Keratinocyte (primary cell): ENCODE results near the gene CFAP58. TPM values are rescaled to one million over a fixed set of nuclear protein-coding genes. Genes with fewer than 3 reads are reported as not detected.

ENCODE experiments used
- DNase-seq: peaks from one replicate; pipeline ENCODE4 v3.0.0-alpha.2; 2011; ENCODE audit warnings: low read depth, missing footprints, low spot score
- FAIRE-seq: peaks from 2 replicates; lab custom pipeline; 2011; peaks lifted over from hg19 to GRCh38; lab: Jason Lieb, UNC
- H2AFZ ChIP-seq: 2 replicates; pipeline ENCODE4 v1.6.0; 2012; ENCODE audit warnings: low read length, control low read depth, inconsistent platforms; ENCODE audit not compliant: control insufficient read depth
- H3K27ac ChIP-seq: 2 replicates; pipeline ENCODE4 v1.5.1; 2011; ENCODE audit warnings: low read length; ENCODE audit not compliant: control insufficient read depth, insufficient read depth
- H3K27me3 ChIP-seq: 3 replicates; pipeline ENCODE4 v1.6.0; 2011; ENCODE audit warnings: low read length; ENCODE audit not compliant: control insufficient read depth, insufficient read depth; ENCODE audit errors: extremely low read depth
- H3K36me3 ChIP-seq, 2 experiments: 2 replicates in 1 of 2; 3 replicates in 1 of 2; pipeline ENCODE4 v1.5.1; 2011; ENCODE audit warnings: low read length in 2 of 2, mild to moderate bottlenecking in 1 of 2; ENCODE audit not compliant: control insufficient read depth in 2 of 2, insufficient read depth in 2 of 2; ENCODE audit errors: extremely low read depth in 1 of 2
- H3K4me1 ChIP-seq: 3 replicates; pipeline ENCODE4 v1.5.1; 2011; ENCODE audit warnings: low read length; ENCODE audit not compliant: control insufficient read depth, insufficient read depth; ENCODE audit errors: extremely low read depth
- H3K4me2 ChIP-seq: 3 replicates; pipeline ENCODE4 v1.6.0; 2011; ENCODE audit warnings: low read depth, low read length; ENCODE audit not compliant: control insufficient read depth, insufficient read depth; ENCODE audit errors: extremely low read depth
- H3K4me3 ChIP-seq, 3 experiments: fragments of 200-600 bp in 1 of 3; sonication (generic) in 1 of 3; 2 replicates in 2 of 3; 3 replicates in 1 of 3; pipeline ENCODE4 v1.5.1; 2011 to 2016; ENCODE audit warnings: low read length in 3 of 3, mild to moderate bottlenecking in 3 of 3, control low read depth in 2 of 3, inconsistent platforms in 1 of 3, low read depth in 1 of 3, mixed read lengths in 1 of 3, mixed run types in 1 of 3, moderate library complexity in 1 of 3; ENCODE audit not compliant: control insufficient read depth in 2 of 3, insufficient read depth in 2 of 3; ENCODE audit errors: extremely low read depth in 1 of 3
- H3K79me2 ChIP-seq: 2 replicates; pipeline ENCODE4 v1.6.0; 2012; ENCODE audit warnings: low read length; ENCODE audit not compliant: control insufficient read depth, insufficient read depth
- H3K9ac ChIP-seq: 3 replicates; pipeline ENCODE4 v1.6.0; 2011; ENCODE audit warnings: low read length; ENCODE audit not compliant: control insufficient read depth, insufficient read depth; ENCODE audit errors: extremely low read depth
- H3K9me1 ChIP-seq: 3 replicates; pipeline ENCODE4 v1.6.0; 2011; ENCODE audit warnings: low read length; ENCODE audit not compliant: control insufficient read depth, insufficient read depth; ENCODE audit errors: extremely low read depth
- H3K9me3 ChIP-seq: 2 replicates; pipeline ENCODE4 v1.5.1; 2012; ENCODE audit warnings: low read depth, low read length; ENCODE audit not compliant: control insufficient read depth
- H4K20me1 ChIP-seq: 3 replicates; pipeline ENCODE4 v1.6.0; 2011; ENCODE audit warnings: low read length; ENCODE audit not compliant: control insufficient read depth, insufficient read depth; ENCODE audit errors: extremely low read depth
- EZH2 ChIP-seq: IDR thresholded peaks from one replicate; pipeline ENCODE4 v1.6.1; 2012; ENCODE audit warnings: inconsistent platforms, mild to moderate bottlenecking, low read length, moderate library complexity
- dilution Hi-C: fragments of 300-500 bp; cut with MboI; formaldehyde crosslinking; loops from one replicate; pipeline ENCODE4 v1.7.0; 2020; ENCODE audit warnings: low sequenced_read_pairs; ENCODE audit not compliant: extremely low pct_ligation_motif_present
- polyA plus RNA-seq, 5 experiments: library from polyadenylated mRNA; depleted of rRNA in 3 of 5; stranded (reverse) in 3 of 5; stranded (forward) in 1 of 5; unstranded in 1 of 5; fragments of >200 nt; gene quantifications; 1 replicate in 1 of 5; 2 replicates in 3 of 5; 3 replicates in 1 of 5; pipeline versions ENCODE4 v1.2.1 to v1.2.3, GENCODE V29; 2011 to 2012; ENCODE audit warnings: missing spikeins in 2 of 5, low read depth in 1 of 5, low replicate concordance in 1 of 5
- TF ChIP-seq, protein P1 (sequence below), 3 experiments: IDR thresholded peaks in 1 of 3; conservative IDR thresholded peaks in 1 of 3; optimal IDR thresholded peaks in 1 of 3; 2 replicates in 2 of 3; 3 replicates in 1 of 3; pipeline versions ENCODE3 to v1.5.1; 2011; ENCODE audit warnings: low read length in 3 of 3, mild to moderate bottlenecking in 3 of 3, moderate library complexity in 2 of 3, control low read depth in 1 of 3, inconsistent platforms in 1 of 3; ENCODE audit not compliant: insufficient read depth in 2 of 3; ENCODE audit errors: extremely low read depth in 1 of 3

The CFAP58 gene
- polyA plus RNA-seq, 1 donor (not counting 4 experiments of a cell fraction or from before 2014, with no cell fraction given): 2.3 TPM

DNA sequence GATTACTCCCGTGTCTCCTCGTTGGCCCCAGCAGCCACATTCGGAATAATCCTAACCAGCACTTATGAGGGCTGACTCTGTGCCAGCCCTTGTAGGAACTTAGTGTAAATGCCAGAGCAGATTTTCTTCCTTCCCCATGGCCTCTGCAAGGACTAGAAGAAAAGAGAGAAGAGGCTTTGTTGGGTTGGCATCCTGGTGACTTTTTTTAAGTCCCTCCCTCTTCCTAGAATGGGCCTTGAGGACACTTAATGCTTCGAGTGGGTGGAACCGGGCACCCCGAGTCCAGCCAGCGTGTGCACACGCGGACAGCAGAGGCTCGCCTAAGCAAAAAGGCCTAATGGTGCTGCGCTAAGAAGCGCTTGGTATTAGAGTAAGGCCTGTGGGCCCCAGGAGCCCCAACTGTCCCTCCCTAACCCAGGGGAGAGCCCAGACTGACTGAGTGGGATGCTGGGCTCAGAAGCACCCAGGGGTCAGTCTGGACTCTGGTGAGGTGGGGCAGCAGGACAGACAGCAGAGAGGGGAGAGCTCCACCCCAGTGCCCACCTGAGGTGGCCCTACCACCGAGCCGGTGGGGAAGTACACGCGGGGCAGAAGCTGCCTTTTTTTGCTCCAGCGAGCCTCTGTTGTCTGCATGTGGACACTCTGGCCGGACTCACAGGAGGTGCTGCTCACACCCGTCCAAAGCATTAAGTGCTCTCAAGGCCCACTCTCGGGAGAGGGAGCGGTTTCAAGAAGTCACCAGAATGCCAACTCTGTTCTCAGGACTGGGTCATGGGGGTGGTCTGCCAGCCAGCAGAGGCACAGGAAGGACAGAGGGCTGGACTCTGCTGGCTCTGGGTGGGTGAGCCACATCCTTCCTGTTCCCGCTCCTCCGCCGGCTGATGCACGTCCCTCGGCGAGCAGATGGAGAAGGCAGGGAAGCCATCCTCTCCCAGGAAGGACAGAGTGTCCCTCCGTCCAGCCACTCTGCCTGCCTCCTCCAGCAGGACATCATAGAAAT lies 27.9 kb upstream of the CFAP58 start:
- dilution Hi-C loops: no loop called here
- DNase-seq (no peak), FAIRE-seq (no peak)
- Histone ChIP-seq H3K9me3 (no peaks in the 10 kb centered on the region), H3K79me2 (peaks cover 61% of the 10 kb centered on the region), H4K20me1 (no peaks in the 10 kb centered on the region), H3K9me1 (no peaks in the 10 kb centered on the region), H3K4me2 (no peak overlapping the region), H2AFZ (no peak overlapping the region), H3K4me3 (no peak overlapping the region), H3K27ac (no peak overlapping the region), H3K9ac (no peak overlapping the region), H3K36me3 (peaks cover 1 to 21% of the 10 kb centered on the region in 2 experiments), H3K4me1 (peaks cover 72% of the 10 kb centered on the region), H3K27me3 (no peaks in the 10 kb centered on the region)
- TF ChIP-seq, protein P1, sequence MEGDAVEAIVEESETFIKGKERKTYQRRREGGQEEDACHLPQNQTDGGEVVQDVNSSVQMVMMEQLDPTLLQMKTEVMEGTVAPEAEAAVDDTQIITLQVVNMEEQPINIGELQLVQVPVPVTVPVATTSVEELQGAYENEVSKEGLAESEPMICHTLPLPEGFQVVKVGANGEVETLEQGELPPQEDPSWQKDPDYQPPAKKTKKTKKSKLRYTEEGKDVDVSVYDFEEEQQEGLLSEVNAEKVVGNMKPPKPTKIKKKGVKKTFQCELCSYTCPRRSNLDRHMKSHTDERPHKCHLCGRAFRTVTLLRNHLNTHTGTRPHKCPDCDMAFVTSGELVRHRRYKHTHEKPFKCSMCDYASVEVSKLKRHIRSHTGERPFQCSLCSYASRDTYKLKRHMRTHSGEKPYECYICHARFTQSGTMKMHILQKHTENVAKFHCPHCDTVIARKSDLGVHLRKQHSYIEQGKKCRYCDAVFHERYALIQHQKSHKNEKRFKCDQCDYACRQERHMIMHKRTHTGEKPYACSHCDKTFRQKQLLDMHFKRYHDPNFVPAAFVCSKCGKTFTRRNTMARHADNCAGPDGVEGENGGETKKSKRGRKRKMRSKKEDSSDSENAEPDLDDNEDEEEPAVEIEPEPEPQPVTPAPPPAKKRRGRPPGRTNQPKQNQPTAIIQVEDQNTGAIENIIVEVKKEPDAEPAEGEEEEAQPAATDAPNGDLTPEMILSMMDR (optimal IDR thresholded peaks at IDR 0.05 in 1 of 3, IDR thresholded peaks at IDR 0.05 in 1 of 3, conservative IDR thresholded peaks at IDR 0.05 in 1 of 3; ENCODE audit: extremely low read depth in 1 of 3, insufficient read depth in 2 of 3, low read length in 3 of 3): no peak
- TF ChIP-seq EZH2: no peak

DNA sequence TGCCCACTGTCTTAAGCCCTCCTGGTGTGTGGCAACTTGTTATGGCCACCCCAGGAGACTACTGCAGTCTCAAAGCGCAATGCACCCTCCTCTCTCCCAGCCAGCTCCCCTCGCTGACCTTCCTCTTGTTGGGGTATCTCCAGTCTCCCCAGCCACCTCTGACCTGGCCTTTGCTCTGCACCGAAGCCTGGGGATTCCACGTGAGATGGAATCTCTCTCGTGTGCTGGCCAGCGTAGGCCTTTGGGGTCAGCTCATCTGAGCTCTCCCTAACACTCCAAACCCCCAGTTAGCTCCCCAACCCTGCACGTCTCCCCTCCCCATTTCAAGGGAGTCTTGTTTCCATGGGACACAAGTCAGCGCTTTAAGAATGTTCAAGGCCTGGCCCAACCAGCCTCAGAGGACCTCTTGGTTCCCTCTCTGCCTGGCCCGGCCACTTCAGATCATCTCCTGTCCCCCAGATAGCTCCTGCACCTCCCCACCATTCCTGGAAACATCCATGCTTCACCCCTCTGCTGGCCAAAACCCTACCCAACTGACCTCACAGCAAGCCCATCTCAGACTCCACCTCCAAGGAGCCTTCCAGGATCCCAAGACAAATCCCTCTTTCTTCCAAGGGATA lies 26.5 kb upstream of the CFAP58 start:
- DNase-seq (no peak), FAIRE-seq (no peak)
- Histone ChIP-seq H3K9me1 (peaks cover 4% of the 10 kb centered on the region), H3K9ac (no peak overlapping the region), H3K9me3 (no peaks in the 10 kb centered on the region), H3K36me3 (peaks cover 1 to 14% of the 10 kb centered on the region in 2 experiments), H3K27me3 (no peaks in the 10 kb centered on the region), H3K27ac (peak overlapping the region; percentile 99), H3K4me3 (no peak overlapping the region), H4K20me1 (no peaks in the 10 kb centered on the region), H3K4me1 (peaks cover 72% of the 10 kb centered on the region), H3K79me2 (peaks cover 59% of the 10 kb centered on the region), H3K4me2 (no peak overlapping the region), H2AFZ (no peak overlapping the region)
- dilution Hi-C loops: no loop called here
- TF ChIP-seq EZH2: no peak
- TF ChIP-seq, protein P1 (optimal IDR thresholded peaks at IDR 0.05 in 1 of 3, IDR thresholded peaks at IDR 0.05 in 1 of 3, conservative IDR thresholded peaks at IDR 0.05 in 1 of 3; ENCODE audit: extremely low read depth in 1 of 3, insufficient read depth in 2 of 3, low read length in 3 of 3): no peak
